CD4-positive, alpha-beta T cell (primary cell): Measurements from ENCODE around the gene FILIP1L. TPM values are rescaled to one million over a fixed set of nuclear protein-coding genes. Genes with fewer than 3 reads are reported as not detected.
A peak's percentile ranks its signal among the peaks of the same experiment; 100 is the strongest.

Source experiments
- ATAC-seq: fragments of 200-7000 bp; cut with Tn5 transposase; one replicate; pipeline ENCODE4 v1.10.0; 2022; ENCODE audit warnings: mild to moderate bottlenecking; ENCODE audit not compliant: poor library complexity
- CTCF ChIA-PET: fragments of 350-600 bp; sonication (Branson Sonifier 250); formaldehyde crosslinking; loops from one replicate; lab custom pipeline; 2021; ENCODE audit warnings: antibody characterized with exemption, inconsistent platforms; lab: Charles Lee
- POLR2A ChIA-PET: fragments of 350-600 bp; sonication (Branson Sonifier 250); formaldehyde crosslinking; loops from one replicate; lab custom pipeline; 2021; ENCODE audit warnings: antibody characterized with exemption, inconsistent platforms; lab: Charles Lee
- DNase-seq, 14 experiments: peaks; one replicate each; pipeline ENCODE4 v3.0.0-alpha.2; 2013 to 2020; ENCODE audit warnings: mixed read lengths in 2 of 14
- H3K27ac ChIP-seq, 2 donors: one replicate each; pipeline versions ENCODE4 v1.5.1 to v1.7.0; 2013; ENCODE audit warnings: low read length in 2 of 2, low read depth in 1 of 2, mild to moderate bottlenecking in 1 of 2
- H3K27me3 ChIP-seq, 2 experiments: 1 replicate in 1 of 2; 2 replicates in 1 of 2; pipeline versions ENCODE4 v1.6.1 to v1.7.0; 2013; ENCODE audit warnings: low read length in 2 of 2, control low read depth in 1 of 2, mild to moderate bottlenecking in 1 of 2, moderate library complexity in 1 of 2; ENCODE audit not compliant: insufficient read depth in 2 of 2, control insufficient read depth in 1 of 2
- H3K36me3 ChIP-seq: one replicate; pipeline ENCODE4 v1.6.1; 2013; ENCODE audit warnings: low read length, control low read depth; ENCODE audit not compliant: insufficient read depth
- H3K4me1 ChIP-seq: one replicate; pipeline ENCODE4 v1.6.1; 2013; ENCODE audit warnings: low read length, control low read depth; ENCODE audit not compliant: insufficient read depth
- H3K4me3 ChIP-seq: one replicate; pipeline ENCODE4 v1.5.1; 2013; ENCODE audit warnings: mild to moderate bottlenecking, low read length, moderate library complexity
- H3K9me3 ChIP-seq, 2 experiments: 1 replicate in 1 of 2; 2 replicates in 1 of 2; pipeline versions ENCODE4 v1.6.1 to v1.7.0; 2013; ENCODE audit warnings: low read length in 2 of 2, mild to moderate bottlenecking in 2 of 2, control low read depth in 1 of 2, moderate library complexity in 1 of 2; ENCODE audit not compliant: control insufficient read depth in 1 of 2, insufficient read depth in 1 of 2
- H3K27ac Mint-ChIP-seq: one replicate; pipeline ENCODE4 v1.8.0; 2020; ENCODE audit warnings: mixed read lengths
- H3K27me3 Mint-ChIP-seq: one replicate; pipeline ENCODE4 v1.8.0; 2021; ENCODE audit warnings: mixed read lengths
- H3K36me3 Mint-ChIP-seq: one replicate; pipeline ENCODE4 v1.8.0; 2021; ENCODE audit warnings: low read depth, mixed read lengths
- H3K4me1 Mint-ChIP-seq: one replicate; pipeline ENCODE4 v1.8.0; 2021; ENCODE audit warnings: low read depth, mixed read lengths
- H3K4me3 Mint-ChIP-seq: one replicate; pipeline ENCODE4 v1.8.0; 2020; ENCODE audit warnings: mild to moderate bottlenecking, mixed read lengths
- H3K9me3 Mint-ChIP-seq: one replicate; pipeline ENCODE4 v1.8.0; 2020; ENCODE audit warnings: mixed read lengths
- intact Hi-C, 2 experiments: fragments of 100-400 bp; cut with DNase I in 1 of 2; cut with micrococcal nuclease in 1 of 2; formaldehyde crosslinking; loops; one replicate each; pipeline versions ENCODE4 v1.15.1 to v1.9.0; 2023 to 2025; cut with DNase I, micrococcal nuclease
- total RNA-seq, 174 experiments: library from RNA in 2 of 174; stranded (reverse) in 2 of 174; gene quantifications; one replicate each; pipeline ENCODE4 v1.2.3 and lab custom pipeline; 2021 to 2026
- TF ChIP-seq, protein P1 (sequence below): fragments of 200-600 bp; IDR thresholded peaks from one replicate; pipeline ENCODE4 v1.8.0; 2022; ENCODE audit warnings: antibody characterized with exemption, mild to moderate bottlenecking

Gene FILIP1L
- total RNA-seq, 2 experiments from 2014 or later, result 0.08 to 0.28 TPM

DNA sequence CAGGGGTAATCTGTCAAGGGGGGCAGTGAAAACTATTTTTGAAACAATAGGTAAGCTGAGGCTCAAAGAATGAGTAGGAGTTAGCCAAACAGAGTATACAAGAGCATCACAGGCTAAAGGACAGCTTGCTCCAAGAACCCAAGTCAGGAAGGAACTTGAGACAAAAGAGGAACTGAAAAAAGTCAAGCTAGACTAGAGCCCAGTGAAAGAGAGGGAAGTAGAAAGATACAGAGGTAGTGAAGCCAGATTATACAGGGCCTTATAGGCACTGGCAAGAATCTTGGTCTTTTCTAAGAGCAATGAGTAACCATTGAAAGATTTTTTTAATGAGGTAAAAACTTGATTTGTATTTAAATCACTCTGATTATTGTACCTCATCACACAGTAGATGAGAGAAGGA lies 69.9 kb downstream of the FILIP1L start:
- intact Hi-C loops, result no loop called here
- H3K4me3 ChIP-seq, result no peak overlapping the region
- ChIA-PET CTCF (no interaction called here), POLR2A (no interaction called here)
- Mint-ChIP-seq H3K36me3 (peaks cover 4% of the 10 kb centered on the region), H3K4me1 (no peaks in the 10 kb centered on the region), H3K27ac (no peak overlapping the region), H3K9me3 (no peaks in the 10 kb centered on the region), H3K27me3 (no peaks in the 10 kb centered on the region), H3K4me3 (no peak overlapping the region)
- TF ChIP-seq, protein P1, sequence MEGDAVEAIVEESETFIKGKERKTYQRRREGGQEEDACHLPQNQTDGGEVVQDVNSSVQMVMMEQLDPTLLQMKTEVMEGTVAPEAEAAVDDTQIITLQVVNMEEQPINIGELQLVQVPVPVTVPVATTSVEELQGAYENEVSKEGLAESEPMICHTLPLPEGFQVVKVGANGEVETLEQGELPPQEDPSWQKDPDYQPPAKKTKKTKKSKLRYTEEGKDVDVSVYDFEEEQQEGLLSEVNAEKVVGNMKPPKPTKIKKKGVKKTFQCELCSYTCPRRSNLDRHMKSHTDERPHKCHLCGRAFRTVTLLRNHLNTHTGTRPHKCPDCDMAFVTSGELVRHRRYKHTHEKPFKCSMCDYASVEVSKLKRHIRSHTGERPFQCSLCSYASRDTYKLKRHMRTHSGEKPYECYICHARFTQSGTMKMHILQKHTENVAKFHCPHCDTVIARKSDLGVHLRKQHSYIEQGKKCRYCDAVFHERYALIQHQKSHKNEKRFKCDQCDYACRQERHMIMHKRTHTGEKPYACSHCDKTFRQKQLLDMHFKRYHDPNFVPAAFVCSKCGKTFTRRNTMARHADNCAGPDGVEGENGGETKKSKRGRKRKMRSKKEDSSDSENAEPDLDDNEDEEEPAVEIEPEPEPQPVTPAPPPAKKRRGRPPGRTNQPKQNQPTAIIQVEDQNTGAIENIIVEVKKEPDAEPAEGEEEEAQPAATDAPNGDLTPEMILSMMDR, result no peak
- no peaks in the 10 kb centered on the region for H3K4me1 ChIP-seq
- H3K27me3 ChIP-seq, result no peaks in the 10 kb centered on the region
- H3K27ac ChIP-seq, result no peak overlapping the region
- ATAC-seq (no peak), DNase-seq (peak in 3 of 14 experiments; percentile 15 to 34 (median 29))
- no peaks in the 10 kb centered on the region for H3K36me3 ChIP-seq
- no peaks in the 10 kb centered on the region for H3K9me3 ChIP-seq

DNA sequence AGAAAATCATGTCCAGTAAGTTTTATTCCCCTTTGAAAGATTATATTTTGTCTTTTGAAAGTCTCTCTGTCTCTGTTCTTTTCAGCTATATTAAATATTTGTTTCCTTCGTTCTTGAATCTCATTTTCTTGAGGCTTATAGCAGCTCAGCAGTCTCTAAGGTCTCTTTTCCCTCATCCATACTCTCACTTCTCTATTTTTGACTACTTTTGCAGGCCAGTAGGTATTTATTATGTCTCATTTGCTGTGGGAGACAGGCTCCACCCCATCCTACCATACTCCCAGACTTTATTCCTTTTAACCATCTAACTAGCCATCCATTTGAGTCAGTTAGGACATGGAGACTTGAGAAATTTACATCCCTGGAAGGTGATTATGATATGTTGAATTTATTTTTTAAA lies 71.0 kb downstream of the FILIP1L start:
- TF ChIP-seq, protein P1, result no peak
- DNase-seq, result no peak
- H3K9me3 ChIP-seq, result no peaks in the 10 kb centered on the region
- Mint-ChIP-seq H3K27ac (no peak overlapping the region), H3K36me3 (peaks cover 4% of the 10 kb centered on the region), H3K4me3 (no peak overlapping the region), H3K4me1 (no peaks in the 10 kb centered on the region), H3K27me3 (no peaks in the 10 kb centered on the region), H3K9me3 (no peaks in the 10 kb centered on the region)
- H3K27me3 ChIP-seq, result no peaks in the 10 kb centered on the region
- no peak overlapping the region for H3K4me3 ChIP-seq
- no peak overlapping the region for H3K27ac ChIP-seq
- ChIA-PET POLR2A (no interaction called here), CTCF (interaction anchor here (1.0 kb wide), 1 partner anchor 14 kb away, joined by 3 read pairs; no protein-coding TSS in a partner anchor)
- ATAC-seq, result no peak
- no peaks in the 10 kb centered on the region for H3K36me3 ChIP-seq
- no peaks in the 10 kb centered on the region for H3K4me1 ChIP-seq
- intact Hi-C loops, result no loop called here

DNA sequence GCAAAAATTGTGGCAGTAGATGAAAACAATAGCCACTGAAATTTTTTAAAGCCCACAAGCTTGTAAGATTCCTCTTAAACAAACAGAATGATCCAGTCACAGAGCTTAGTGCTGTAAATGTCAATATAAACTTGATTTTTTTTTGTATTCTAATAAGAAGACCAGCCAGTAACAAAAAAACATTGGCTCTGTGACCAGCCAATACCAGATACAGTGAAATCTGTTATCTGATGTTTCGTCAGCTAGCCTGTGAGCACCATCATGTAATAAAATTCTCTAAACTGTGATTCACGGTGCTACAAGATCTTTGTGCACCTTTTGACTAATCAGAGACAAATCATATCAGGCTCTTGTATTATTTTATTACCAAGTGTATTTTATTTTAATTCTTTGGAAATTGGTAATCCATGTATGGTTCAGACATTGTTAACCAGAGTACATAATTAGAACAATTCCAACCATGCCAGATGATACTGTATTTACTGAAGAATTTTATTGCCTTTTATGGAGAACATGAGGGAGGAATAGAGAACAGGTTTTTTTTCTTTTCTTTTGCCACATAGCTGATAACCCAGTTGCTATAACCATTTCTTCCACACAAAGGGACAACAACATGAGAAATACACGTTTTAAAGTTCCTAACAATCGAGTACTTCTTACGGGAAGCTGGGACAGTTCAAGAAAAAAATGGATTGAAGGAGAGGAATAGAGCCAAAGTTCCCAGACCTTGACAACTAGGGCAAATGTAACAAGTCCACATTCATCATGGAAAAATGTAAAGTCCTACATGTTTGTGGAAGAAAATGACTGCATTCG lies 71.9 kb downstream of the FILIP1L start:
- H3K4me3 Mint-ChIP-seq, result no peak overlapping the region
- Histone ChIP-seq H3K27ac (no peak overlapping the region), H3K36me3 (no peaks in the 10 kb centered on the region), H3K4me1 (no peaks in the 10 kb centered on the region), H3K27me3 (no peaks in the 10 kb centered on the region), H3K9me3 (no peaks in the 10 kb centered on the region), H3K4me3 (no peak overlapping the region)
- no peaks in the 10 kb centered on the region for H3K4me1 Mint-ChIP-seq
- POLR2A ChIA-PET, result no interaction called here
- peaks cover 4% of the 10 kb centered on the region for H3K36me3 Mint-ChIP-seq
- TF ChIP-seq, protein P1, result no peak
- no peaks in the 10 kb centered on the region for H3K27me3 Mint-ChIP-seq
- intact Hi-C loops, result no loop called here
- no peak for DNase-seq
- H3K27ac Mint-ChIP-seq, result no peak overlapping the region
- no peak for ATAC-seq
- no peaks in the 10 kb centered on the region for H3K9me3 Mint-ChIP-seq
- CTCF ChIA-PET, result interaction anchor here (1.0 kb wide), 1 partner anchor 13 kb away, joined by 3 read pairs; no protein-coding TSS in a partner anchor
